Melanocyte of skin (primary cell): Measurements from ENCODE around the gene CFAP47. TPM values are rescaled to one million over a fixed set of nuclear protein-coding genes. Genes with fewer than 3 reads are reported as not detected.

Experiments used
- small RNA-seq, 2 donors: library from RNA; depleted of rRNA; stranded (forward); fragments of <200 nt; gene quantifications; one replicate each; pipeline ENCODE3, GENCODE V24; 2012
- total RNA-seq, 2 donors: library from RNA; depleted of rRNA; stranded (reverse); fragments of >200 nt; gene quantifications; 2 replicates each; pipeline ENCODE4 v1.2.3, GENCODE V29; 2012

Gene CFAP47, protein sequence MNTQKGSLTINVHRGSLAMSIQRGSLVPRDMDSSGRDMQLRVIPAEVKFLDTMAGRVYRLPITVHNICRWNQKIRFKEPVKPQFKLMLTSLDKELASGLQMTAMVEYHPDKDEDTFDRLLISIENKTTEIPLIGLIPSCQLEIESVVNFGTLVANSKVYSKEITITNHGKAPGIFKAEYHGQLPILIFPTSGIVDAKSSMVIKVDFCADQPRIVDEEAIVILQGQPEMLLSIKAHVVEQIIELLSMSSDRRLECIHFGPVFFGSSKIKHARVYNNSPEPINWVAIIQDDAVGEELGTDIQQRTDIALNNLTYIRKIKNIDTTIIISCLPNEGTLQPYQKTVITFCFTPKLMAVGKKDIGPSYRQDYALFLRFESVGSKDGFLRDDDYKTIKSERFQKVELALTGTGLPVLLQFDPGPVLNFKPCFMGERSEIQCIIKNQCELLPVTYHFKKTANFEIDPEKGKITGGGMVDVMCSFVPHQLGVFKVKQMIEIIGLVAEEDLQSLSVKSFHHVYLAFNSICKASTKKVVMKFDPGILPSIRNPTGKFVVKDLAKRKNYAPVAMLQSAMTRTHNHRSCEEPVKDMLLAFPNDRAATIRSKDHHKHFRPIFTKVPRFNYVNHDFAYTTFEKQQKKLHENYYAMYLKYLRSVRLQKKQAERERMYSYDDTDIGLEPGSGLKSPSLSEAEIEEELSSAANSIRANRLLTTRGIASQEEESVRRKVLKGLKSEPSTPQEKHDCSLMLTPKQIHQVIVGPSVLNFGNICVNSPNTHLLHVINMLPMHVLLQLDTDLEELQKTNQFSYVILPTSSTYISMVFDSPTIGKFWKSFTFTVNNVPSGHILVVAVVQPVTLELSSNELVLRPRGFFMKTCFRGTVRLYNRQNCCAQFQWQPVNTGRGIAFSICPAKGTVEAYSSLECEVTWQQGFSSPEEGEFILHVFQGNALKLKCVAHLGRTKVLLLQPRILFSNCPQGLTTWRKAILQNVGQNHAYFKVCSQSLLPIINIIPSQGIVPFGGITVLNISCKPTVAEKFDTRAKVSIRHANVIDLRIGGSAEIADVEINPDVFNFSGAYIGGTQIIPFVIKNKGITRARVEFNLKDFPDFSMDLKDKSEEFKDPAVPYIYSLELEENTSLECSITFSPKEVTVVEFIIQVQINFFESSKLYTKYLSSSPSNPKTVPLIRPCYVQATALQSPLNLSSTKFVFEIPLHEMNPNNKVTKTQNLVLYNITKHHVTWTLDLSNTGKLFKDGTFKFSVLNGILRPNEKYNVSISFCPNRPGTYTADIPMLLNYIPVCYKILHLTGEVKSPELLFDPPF (N-terminal part only)
- total RNA-seq, result not detected

DNA sequence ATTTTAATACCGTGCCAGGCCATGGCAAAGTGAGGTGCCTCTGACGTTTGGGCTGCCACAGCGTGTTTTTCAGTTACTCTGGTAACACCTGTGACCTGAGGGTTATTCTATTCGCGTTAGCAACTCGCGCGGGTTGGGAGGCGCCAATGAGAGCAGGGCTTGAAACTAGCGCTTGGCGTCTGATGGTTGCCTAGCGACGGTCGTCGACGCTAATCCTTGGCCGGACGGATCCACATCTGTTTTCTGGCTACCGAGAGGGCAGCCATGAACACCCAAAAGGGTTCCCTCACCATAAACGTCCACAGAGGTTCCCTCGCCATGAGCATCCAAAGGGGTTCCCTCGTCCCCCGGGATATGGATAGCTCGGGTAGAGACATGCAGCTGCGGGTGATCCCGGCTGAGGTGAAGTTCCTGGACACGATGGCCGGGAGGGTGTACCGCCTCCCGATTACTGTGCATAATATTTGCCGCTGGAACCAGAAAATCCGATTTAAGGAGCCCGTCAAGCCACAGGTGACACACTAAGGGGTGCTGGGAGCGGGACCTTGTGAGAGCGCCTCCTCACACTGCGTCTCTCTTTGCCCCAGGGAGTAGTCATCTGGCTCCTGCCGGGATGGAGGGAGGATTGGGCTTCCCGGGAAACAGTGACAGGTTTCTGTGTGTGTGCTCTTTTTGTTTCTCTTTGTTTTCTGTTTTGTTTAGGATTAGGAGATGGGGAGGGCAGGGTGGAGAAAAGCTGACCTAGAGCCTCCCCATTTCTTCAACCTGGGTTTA lies at the start of gene CFAP47:
TSS of gene CFAP47 (plus strand) at position 199 of the 774 bp plus-strand sequence. CDS start at position 265, 66 bp downstream.

Small RNA genes lying within 50 kb of the gene (small RNA-seq; reads per million reads assigned to genes)
- 0 to 0.04 reads per million in 2 donors for gene RNU6-641P

Other genes starting within 250 kb of the CFAP47 start
- gene MAGEB16, start 121.4 kb upstream of the CFAP47 start, total RNA-seq, result not detected